CD4-positive, alpha-beta T cell (primary cell): ENCODE measurements around the gene TCEA3. TPM values are rescaled to one million over a fixed set of nuclear protein-coding genes. Genes with fewer than 3 reads are reported as not detected.

Source experiments
- ATAC-seq: fragments of 200-7000 bp; cut with Tn5 transposase; one replicate; pipeline ENCODE4 v1.10.0; 2022; ENCODE audit warnings: mild to moderate bottlenecking; ENCODE audit not compliant: poor library complexity
- CTCF ChIA-PET: fragments of 350-600 bp; sonication (Branson Sonifier 250); formaldehyde crosslinking; loops from one replicate; lab custom pipeline; 2021; ENCODE audit warnings: antibody characterized with exemption, inconsistent platforms; lab: Charles Lee
- POLR2A ChIA-PET: fragments of 350-600 bp; sonication (Branson Sonifier 250); formaldehyde crosslinking; loops from one replicate; lab custom pipeline; 2021; ENCODE audit warnings: antibody characterized with exemption, inconsistent platforms; lab: Charles Lee
- DNase-seq, 14 experiments: peaks; one replicate each; pipeline ENCODE4 v3.0.0-alpha.2; 2013 to 2020; ENCODE audit warnings: mixed read lengths in 2 of 14
- H3K27ac ChIP-seq, 2 donors: one replicate each; pipeline versions ENCODE4 v1.5.1 to v1.7.0; 2013; ENCODE audit warnings: low read length in 2 of 2, low read depth in 1 of 2, mild to moderate bottlenecking in 1 of 2
- H3K27me3 ChIP-seq, 2 experiments: 1 replicate in 1 of 2; 2 replicates in 1 of 2; pipeline versions ENCODE4 v1.6.1 to v1.7.0; 2013; ENCODE audit warnings: low read length in 2 of 2, control low read depth in 1 of 2, mild to moderate bottlenecking in 1 of 2, moderate library complexity in 1 of 2; ENCODE audit not compliant: insufficient read depth in 2 of 2, control insufficient read depth in 1 of 2
- H3K36me3 ChIP-seq: one replicate; pipeline ENCODE4 v1.6.1; 2013; ENCODE audit warnings: low read length, control low read depth; ENCODE audit not compliant: insufficient read depth
- H3K4me1 ChIP-seq: one replicate; pipeline ENCODE4 v1.6.1; 2013; ENCODE audit warnings: low read length, control low read depth; ENCODE audit not compliant: insufficient read depth
- H3K4me3 ChIP-seq: one replicate; pipeline ENCODE4 v1.5.1; 2013; ENCODE audit warnings: mild to moderate bottlenecking, low read length, moderate library complexity
- H3K9me3 ChIP-seq, 2 experiments: 1 replicate in 1 of 2; 2 replicates in 1 of 2; pipeline versions ENCODE4 v1.6.1 to v1.7.0; 2013; ENCODE audit warnings: low read length in 2 of 2, mild to moderate bottlenecking in 2 of 2, control low read depth in 1 of 2, moderate library complexity in 1 of 2; ENCODE audit not compliant: control insufficient read depth in 1 of 2, insufficient read depth in 1 of 2
- H3K27ac Mint-ChIP-seq: one replicate; pipeline ENCODE4 v1.8.0; 2020; ENCODE audit warnings: mixed read lengths
- H3K27me3 Mint-ChIP-seq: one replicate; pipeline ENCODE4 v1.8.0; 2021; ENCODE audit warnings: mixed read lengths
- H3K36me3 Mint-ChIP-seq: one replicate; pipeline ENCODE4 v1.8.0; 2021; ENCODE audit warnings: low read depth, mixed read lengths
- H3K4me1 Mint-ChIP-seq: one replicate; pipeline ENCODE4 v1.8.0; 2021; ENCODE audit warnings: low read depth, mixed read lengths
- H3K4me3 Mint-ChIP-seq: one replicate; pipeline ENCODE4 v1.8.0; 2020; ENCODE audit warnings: mild to moderate bottlenecking, mixed read lengths
- H3K9me3 Mint-ChIP-seq: one replicate; pipeline ENCODE4 v1.8.0; 2020; ENCODE audit warnings: mixed read lengths
- CTCF ChIP-seq: fragments of 200-600 bp; IDR thresholded peaks from one replicate; pipeline ENCODE4 v1.8.0; 2022; ENCODE audit warnings: antibody characterized with exemption, mild to moderate bottlenecking
- intact Hi-C, 2 experiments: fragments of 100-400 bp; cut with DNase I in 1 of 2; cut with micrococcal nuclease in 1 of 2; formaldehyde crosslinking; loops; one replicate each; pipeline versions ENCODE4 v1.15.1 to v1.9.0; 2023 to 2025; cut with DNase I, micrococcal nuclease
- total RNA-seq, 174 experiments: library from RNA in 2 of 174; stranded (reverse) in 2 of 174; gene quantifications; one replicate each; pipeline ENCODE4 v1.2.3 and lab custom pipeline; 2021 to 2026

The TCEA3 gene
- total RNA-seq, 2 experiments from 2014 or later = 33.1 to 34.6 TPM

GRCh38 chr1:23402286-23403037 is 22.1 kb downstream of the TCEA3 start:
- H3K27ac Mint-ChIP-seq = no peak overlapping the region
- H3K9me3 ChIP-seq = no peaks in the 10 kb centered on the region
- no peak overlapping the region for H3K27ac ChIP-seq

GRCh38 chr1:23401313-23401712 is 23.2 kb downstream of the TCEA3 start:
- no peaks in the 10 kb centered on the region for H3K27me3 Mint-ChIP-seq
- H3K4me1 Mint-ChIP-seq = peaks cover 10% of the 10 kb centered on the region
- TF ChIP-seq CTCF = no peak
- Histone ChIP-seq H3K27me3 (no peaks in the 10 kb centered on the region), H3K27ac (no peak overlapping the region), H3K4me1 (peaks cover 12% of the 10 kb centered on the region), H3K36me3 (peaks cover 2% of the 10 kb centered on the region), H3K9me3 (no peaks in the 10 kb centered on the region), H3K4me3 (no peak overlapping the region)
- intact Hi-C loops = loop anchor here (5.0 kb wide), 4 partner anchors 59 to 304 kb away; partner anchors contain the start of genes HNRNPR (in 1 of the 2) and HTR1D (in 1 of the 2)
- H3K9me3 Mint-ChIP-seq = no peaks in the 10 kb centered on the region
- DNase-seq (no peak), ATAC-seq (no peak)
- POLR2A ChIA-PET = no interaction called here
- peaks cover 47% of the 10 kb centered on the region for H3K36me3 Mint-ChIP-seq
- CTCF ChIA-PET = interaction anchor here (1.4 kb wide), 1 partner anchor 21 kb away, joined by 3 read pairs; no protein-coding TSS in a partner anchor
- no peak overlapping the region for H3K4me3 Mint-ChIP-seq
- H3K27ac Mint-ChIP-seq = no peak overlapping the region

More at GRCh38 chr1:23402286-23403037, 22.1 kb downstream of the TCEA3 start:
- no peak for TF ChIP-seq CTCF
- Mint-ChIP-seq H3K36me3 (peaks cover 35% of the 10 kb centered on the region), H3K9me3 (no peaks in the 10 kb centered on the region), H3K27me3 (no peaks in the 10 kb centered on the region), H3K4me3 (no peak overlapping the region), H3K4me1 (peaks cover 10% of the 10 kb centered on the region)
- ChIA-PET POLR2A (no interaction called here), CTCF (interaction anchor here (0.6 kb wide), 1 partner anchor 69 kb away, joined by 4 read pairs; no protein-coding TSS in a partner anchor)
- H3K36me3 ChIP-seq = peaks cover 2% of the 10 kb centered on the region
- DNase-seq = peak in 3 of 14 experiments; percentile 13 to 49 (median 31)
- H3K4me3 ChIP-seq = no peak overlapping the region
- H3K4me1 ChIP-seq = peaks cover 12% of the 10 kb centered on the region
- no peak for ATAC-seq
- no peaks in the 10 kb centered on the region for H3K27me3 ChIP-seq
- intact Hi-C loops = loop anchor here (5.0 kb wide), 4 partner anchors 60 to 305 kb away; partner anchors contain the start of genes HNRNPR (in 1 of the 2) and HTR1D (in 1 of the 2)

DNA sequence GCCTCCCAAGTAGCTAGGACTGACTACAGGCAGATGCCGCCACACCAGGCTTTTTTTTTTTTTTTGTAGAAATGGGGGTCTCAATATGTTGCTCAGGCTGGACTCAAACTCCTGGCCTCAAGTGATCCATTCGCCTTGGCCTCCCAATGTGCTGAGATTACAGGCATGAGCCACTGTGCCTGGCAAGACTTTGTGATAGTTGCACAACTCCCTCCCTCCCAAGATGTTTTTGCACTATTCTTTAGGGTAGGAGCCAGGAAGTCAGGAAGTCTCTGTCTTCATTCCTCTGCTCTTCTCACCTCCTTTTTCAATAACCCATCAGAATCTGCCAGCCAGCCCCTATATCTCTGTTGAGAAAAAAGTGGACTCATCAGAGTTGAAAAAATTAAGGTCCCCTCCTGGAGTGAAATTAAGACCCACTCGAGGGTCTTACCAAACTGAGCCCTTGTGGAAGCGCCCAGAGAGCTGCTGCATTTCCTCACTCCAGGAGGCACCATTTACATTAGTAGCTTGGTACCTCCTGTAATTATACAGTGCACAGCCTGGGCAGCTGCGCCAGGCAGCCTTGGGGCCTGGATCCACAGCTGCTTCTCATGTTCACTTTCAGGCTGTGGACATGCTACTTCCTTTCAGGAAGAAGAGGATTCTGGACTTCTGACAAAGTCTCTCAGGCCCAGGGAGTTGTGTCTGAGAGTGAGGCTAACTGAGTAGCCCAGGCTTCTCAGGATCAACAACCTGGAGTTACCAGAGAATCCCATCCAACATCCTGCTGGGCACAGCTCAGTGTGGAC is 24.0 kb downstream of the TCEA3 start:
- no peak overlapping the region for H3K27ac Mint-ChIP-seq
- ATAC-seq (no peak), DNase-seq (no peak)
- peaks cover 55% of the 10 kb centered on the region for H3K36me3 Mint-ChIP-seq
- no peak for TF ChIP-seq CTCF
- H3K4me1 Mint-ChIP-seq = peaks cover 10% of the 10 kb centered on the region
- H3K4me3 Mint-ChIP-seq = no peak overlapping the region
- CTCF ChIA-PET = interaction anchor here (1.4 kb wide), 1 partner anchor 21 kb away, joined by 3 read pairs; no protein-coding TSS in a partner anchor
- Histone ChIP-seq H3K36me3 (no peaks in the 10 kb centered on the region), H3K27ac (no peak overlapping the region), H3K4me3 (no peak overlapping the region), H3K27me3 (no peaks in the 10 kb centered on the region), H3K9me3 (no peaks in the 10 kb centered on the region), H3K4me1 (peaks cover 12% of the 10 kb centered on the region)
- intact Hi-C loops = loop anchor here (5.0 kb wide), 4 partner anchors 58 to 303 kb away; partner anchors contain the start of genes HNRNPR (in 1 of the 2) and HTR1D (in 1 of the 2)
- no peaks in the 10 kb centered on the region for H3K9me3 Mint-ChIP-seq
- H3K27me3 Mint-ChIP-seq = no peaks in the 10 kb centered on the region
- POLR2A ChIA-PET = no interaction called here
